Liver (tissue), 9 donors: Measurements from ENCODE around the gene ANKRD49. TPM values are rescaled to one million over a fixed set of nuclear protein-coding genes. Genes with fewer than 3 reads are reported as not detected.
A peak's percentile ranks its signal among the peaks of the same experiment; 100 is the strongest.

Experiments
- DNase-seq: peaks from one replicate; pipeline ENCODE4 v3.0.0-alpha.2; 2017; ENCODE audit warnings: low spot score
- H3K27ac ChIP-seq, 2 donors: one replicate each; pipeline ENCODE4 v1.7.0; 2013; ENCODE audit warnings: inconsistent platforms in 2 of 2, low read length in 2 of 2, control low read depth in 1 of 2, low read depth in 1 of 2, mild to moderate bottlenecking in 1 of 2
- H3K27me3 ChIP-seq, 4 donors: one replicate each; pipeline versions ENCODE4 v1.6.1 to v1.7.0; 2013; ENCODE audit warnings: low read length in 3 of 4, inconsistent platforms in 1 of 4, mild to moderate bottlenecking in 1 of 4, moderate library complexity in 1 of 4; ENCODE audit not compliant: control insufficient read depth in 4 of 4, insufficient read depth in 4 of 4
- H3K36me3 ChIP-seq, 4 donors: one replicate each; pipeline versions ENCODE4 v1.6.1 to v1.7.0; 2013; ENCODE audit warnings: low read length in 3 of 4, mild to moderate bottlenecking in 3 of 4, low read depth in 1 of 4, moderate library complexity in 1 of 4; ENCODE audit not compliant: control insufficient read depth in 4 of 4, insufficient read depth in 3 of 4
- H3K4me1 ChIP-seq, 4 donors: one replicate each; pipeline versions ENCODE4 v1.6.1 to v1.7.0; 2013; ENCODE audit warnings: low read length in 3 of 4, mild to moderate bottlenecking in 3 of 4, moderate library complexity in 1 of 4; ENCODE audit not compliant: control insufficient read depth in 4 of 4, insufficient read depth in 4 of 4
- H3K4me3 ChIP-seq, 3 donors: one replicate each; pipeline versions ENCODE4 v1.6.1 to v1.7.0; 2013; ENCODE audit warnings: low read length in 3 of 3, control low read depth in 1 of 3, low read depth in 1 of 3, mild to moderate bottlenecking in 1 of 3
- H3K9ac ChIP-seq, 2 donors: one replicate each; pipeline ENCODE4 v1.7.0; 2013; ENCODE audit warnings: low read length in 2 of 2, mild to moderate bottlenecking in 2 of 2, moderate library complexity in 2 of 2, control low read depth in 1 of 2, low read depth in 1 of 2
- H3K9me3 ChIP-seq, 4 donors: one replicate each; pipeline versions ENCODE4 v1.6.1 to v1.7.0; 2013; ENCODE audit warnings: low read length in 3 of 4; ENCODE audit not compliant: control insufficient read depth in 4 of 4
- ATF3 ChIP-seq: IDR thresholded peaks from 2 replicates; pipeline ENCODE4 v1.6.1; 2016; ENCODE audit warnings: antibody characterized with exemption
- CTCF ChIP-seq: fragments of 150-350 bp; IDR thresholded peaks from 2 replicates; pipeline ENCODE4 v1.5.1; 2017; ENCODE audit warnings: improper control_type of control experiment, low read depth, low read length; ENCODE audit not compliant: missing input control
- EGR1 ChIP-seq, 2 donors: IDR thresholded peaks; 2 replicates each; pipeline ENCODE4 v1.6.1; 2016 to 2018; ENCODE audit warnings: antibody characterized with exemption in 2 of 2, low read depth in 2 of 2
- FOXA1 ChIP-seq: IDR thresholded peaks from 2 replicates; pipeline ENCODE4 v1.6.1; 2016; ENCODE audit warnings: antibody characterized with exemption
- FOXA2 ChIP-seq: IDR thresholded peaks from 2 replicates; pipeline ENCODE4 v1.6.1; 2016; ENCODE audit warnings: antibody characterized with exemption
- GABPA ChIP-seq, 2 donors: IDR thresholded peaks in 1 of 2; conservative IDR thresholded peaks in 1 of 2; 2 replicates each; pipeline ENCODE4 v1.6.1; 2016; ENCODE audit warnings: antibody characterized with exemption in 2 of 2, mild to moderate bottlenecking in 1 of 2, moderate library complexity in 1 of 2
- HNF4A ChIP-seq, 2 donors: conservative IDR thresholded peaks; 2 replicates each; pipeline ENCODE4 v1.6.1; 2016; ENCODE audit warnings: antibody characterized with exemption in 2 of 2, mild to moderate bottlenecking in 2 of 2
- HNF4G ChIP-seq: IDR thresholded peaks from 2 replicates; pipeline ENCODE4 v1.6.1; 2016; ENCODE audit warnings: antibody characterized with exemption
- JUND ChIP-seq, 2 donors: IDR thresholded peaks; 2 replicates each; pipeline ENCODE4 v1.6.1; 2016; ENCODE audit warnings: antibody characterized with exemption in 2 of 2
- MAX ChIP-seq: IDR thresholded peaks from 2 replicates; pipeline ENCODE4 v1.6.1; 2016; ENCODE audit warnings: antibody characterized with exemption
- RAD21 ChIP-seq, 2 donors: IDR thresholded peaks; 2 replicates each; pipeline ENCODE4 v1.6.1; 2016; ENCODE audit warnings: antibody characterized with exemption in 2 of 2, mild to moderate bottlenecking in 2 of 2
- REST ChIP-seq: IDR thresholded peaks from 2 replicates; pipeline ENCODE4 v1.6.1; 2016; ENCODE audit warnings: antibody characterized with exemption, mild to moderate bottlenecking
- RXRA ChIP-seq, 2 donors: IDR thresholded peaks; 2 replicates each; pipeline ENCODE4 v1.6.1; 2017 to 2018; ENCODE audit warnings: antibody characterized with exemption in 2 of 2, mild to moderate bottlenecking in 1 of 2
- SP1 ChIP-seq: IDR thresholded peaks from 2 replicates; pipeline ENCODE4 v1.6.1; 2018; ENCODE audit warnings: antibody characterized with exemption, mild to moderate bottlenecking
- TAF1 ChIP-seq: conservative IDR thresholded peaks from 2 replicates; pipeline ENCODE4 v1.6.1; 2016; ENCODE audit warnings: antibody characterized with exemption, mild to moderate bottlenecking
- YY1 ChIP-seq: IDR thresholded peaks from 2 replicates; pipeline ENCODE4 v1.6.1; 2016; ENCODE audit warnings: antibody characterized with exemption, mild to moderate bottlenecking
- WGBS: extraction: QIAGEN DNeasy Blood & Tissue Kit; methylation state at CpG from one replicate; pipeline ENCODE4 v1.1.7; 2013; 5-methylcytosine and 5-hydroxymethylcytosine counted together
- polyA plus RNA-seq, 2 donors: library from polyadenylated mRNA; stranded (reverse) in 1 of 2; unstranded in 1 of 2; fragments of 200-250 nt in 1 of 2; fragments of >200 nt in 1 of 2; fragmentation: Nextera tagmentation in 1 of 2; extraction: Ambion mirVana in 1 of 2; gene quantifications; one replicate each; pipeline versions ENCODE4 v1.2.1 to v1.2.3, GENCODE V29; 2013 to 2015
- total RNA-seq, 2 donors: library from RNA; depleted of rRNA; stranded (reverse); fragments of >200 nt; gene quantifications; one replicate each; pipeline ENCODE4 v1.2.3, GENCODE V29; 2014
- donor health status: healthy.
- donor health status: healthy.
- donor health status: healthy.
- donor health status: healthy.
- donor health status: healthy.

ANKRD49 gene
- total and polyA plus RNA-seq, 4 donors, result 5.4 to 12.3 (median 9.8) TPM

- Histone ChIP-seq H3K27me3 (no peaks in the 10 kb centered on the region), H3K9ac (no peak overlapping the region), H3K4me3 (no peak overlapping the region), H3K9me3 (no peaks in the 10 kb centered on the region), H3K27ac (no peak overlapping the region), H3K36me3 (peaks cover 0 to 18% (median 14%) of the 10 kb centered on the region in 4 donors), H3K4me1 (peaks cover 0 to 4% (median 0%) of the 10 kb centered on the region in 4 donors)
- DNase-seq, result no peak
- 44% methylated on average over 2 of the region's 2 CpGs for WGBS
- peak; percentile 33 for TF ChIP-seq YY1
- peak; percentile 31 to 45 for TF ChIP-seq HNF4A (conservative IDR thresholded peaks at IDR 0.05)
- TF ChIP-seq SP1, result no peak
- TF ChIP-seq HNF4G, result no peak
- peak; percentile 28 for TF ChIP-seq REST
- peak; percentile 75 for TF ChIP-seq FOXA2
- TF ChIP-seq GABPA (IDR thresholded peaks at IDR 0.05 in 1 of 2, conservative IDR thresholded peaks at IDR 0.05 in 1 of 2), result no peak
- peak; percentile 59 to 64 for TF ChIP-seq JUND (IDR thresholded peaks at IDR 0.05)
- TF ChIP-seq TAF1, result no peak
- TF ChIP-seq EGR1 (IDR thresholded peaks at IDR 0.05; ENCODE audit: low read depth in 2 of 2), result no peak
- TF ChIP-seq ATF3, result peak; percentile 61
- TF ChIP-seq FOXA1, result peak; percentile 37
- no peak for TF ChIP-seq CTCF
- peak; percentile 12 to 54 for TF ChIP-seq RXRA (IDR thresholded peaks at IDR 0.05)
These were observed 44.3 kb upstream of the ANKRD49 start for GRCh38 chr11:94449437-94449836.

GRCh38 chr11:94450048-94450447, 43.7 kb upstream of the ANKRD49 start:
- TF ChIP-seq HNF4G, result no peak
- no peak for TF ChIP-seq TAF1
- no peak for TF ChIP-seq EGR1 (IDR thresholded peaks at IDR 0.05; ENCODE audit: low read depth in 2 of 2)
- TF ChIP-seq MAX, result no peak
- no peak for TF ChIP-seq RAD21 (IDR thresholded peaks at IDR 0.05)
- no peak for TF ChIP-seq ATF3
- no peak for TF ChIP-seq SP1
- no peak for TF ChIP-seq YY1
- TF ChIP-seq JUND (IDR thresholded peaks at IDR 0.05), result no peak
- Histone ChIP-seq H3K27ac (no peak overlapping the region), H3K9me3 (no peaks in the 10 kb centered on the region), H3K36me3 (peaks cover 0 to 17% (median 11%) of the 10 kb centered on the region in 4 donors), H3K4me3 (no peak overlapping the region), H3K27me3 (no peaks in the 10 kb centered on the region), H3K9ac (no peak overlapping the region), H3K4me1 (peaks cover 0 to 4% (median 0%) of the 10 kb centered on the region in 4 donors)
- WGBS, result 85% methylated on average over 3 of the region's 3 CpGs
- no peak for DNase-seq
